HepG2 (cell line): ENCODE results near the gene LRRC53. TPM values are rescaled to one million over a fixed set of nuclear protein-coding genes. Genes with fewer than 3 reads are reported as not detected.

ENCODE experiments used
- ATAC-seq: fragments of 200-7000 bp; cut with Tn5 transposase; 3 replicates; pipeline ENCODE4 v1.9.1; 2020; ENCODE audit warnings: mild to moderate bottlenecking, moderate library complexity
- BruUV-seq: library from RNA; stranded (reverse); fragments of 400-500 nt; replicated peaks from 2 replicates; lab custom pipeline; 2021; lab: Mats Ljungman, UMichigan
- CTCF ChIA-PET: fragments of 300-600 bp; formaldehyde crosslinking; extraction: SDS; loops from one replicate; lab custom pipeline; 2021; ENCODE audit warnings: low total read pairs, inconsistent platforms, low intra/inter-chr PET ratio; lab: Yijun Ruan, JAX
- POLR2A ChIA-PET: fragments of 350-600 bp; sonication (Branson Sonifier 250); formaldehyde crosslinking; loops from one replicate; lab custom pipeline; 2020; ENCODE audit warnings: antibody characterized with exemption, inconsistent platforms; lab: Yijun Ruan, JAX
- DNase-seq: peaks from one replicate; pipeline ENCODE4 v3.0.0-alpha.2; 2015; ENCODE audit warnings: low spot score
- FAIRE-seq: peaks from 3 replicates; lab custom pipeline; 2011; peaks lifted over from hg19 to GRCh38; lab: Jason Lieb, UNC
- H2AFZ ChIP-seq: one replicate; pipeline ENCODE4 v1.6.1; 2011; ENCODE audit warnings: low read length, inconsistent platforms
- H3K27ac ChIP-seq: fragments of 300-600 bp; 3 replicates; pipeline ENCODE4 v1.8.0; 2011; ENCODE audit warnings: mixed run types, mild to moderate bottlenecking, mixed read lengths, low read length, inconsistent platforms; ENCODE audit not compliant: insufficient read depth; ENCODE audit errors: extremely low read length
- H3K27me3 ChIP-seq, 2 experiments: fragments of 200-600 bp in 1 of 2; 2 replicates in 1 of 2; 3 replicates in 1 of 2; pipeline versions ENCODE4 v1.6.0 to v1.8.0; 2011; ENCODE audit warnings: low read length in 2 of 2, mild to moderate bottlenecking in 2 of 2, moderate library complexity in 2 of 2, inconsistent platforms in 1 of 2; ENCODE audit not compliant: insufficient read depth in 2 of 2, control insufficient read depth in 1 of 2
- H3K36me3 ChIP-seq, 2 experiments: fragments of 200-600 bp in 1 of 2; replicated peaks in 1 of 2; 2 replicates in 1 of 2; 3 replicates in 1 of 2; pipeline versions ENCODE4 v1.5.1 to v1.8.0; 2011; ENCODE audit warnings: low read length in 2 of 2, inconsistent platforms in 1 of 2; ENCODE audit not compliant: insufficient read depth in 2 of 2, control insufficient read depth in 1 of 2
- H3K4me1 ChIP-seq: 2 replicates; pipeline ENCODE4 v1.5.1; 2012; ENCODE audit warnings: low read length, inconsistent platforms; ENCODE audit not compliant: insufficient read depth
- H3K4me2 ChIP-seq: 2 replicates; pipeline ENCODE4 v1.6.0; 2011; ENCODE audit warnings: low read depth, low read length, inconsistent platforms
- H3K4me3 ChIP-seq, 3 experiments: fragments of 200-600 bp in 1 of 3; sonication (generic), shearing (Covaris generic) in 1 of 3; replicated peaks in 1 of 3; 2 replicates each; pipeline ENCODE4 v1.5.1; 2011 to 2016; ENCODE audit warnings: low read length in 3 of 3, inconsistent platforms in 2 of 3, low read depth in 2 of 3, mild to moderate bottlenecking in 2 of 3, control low read depth in 1 of 3, mixed read lengths in 1 of 3; ENCODE audit not compliant: insufficient read depth in 1 of 3
- H3K79me2 ChIP-seq: one replicate; pipeline ENCODE4 v1.6.1; 2011; ENCODE audit warnings: low read length, inconsistent platforms; ENCODE audit not compliant: insufficient read depth
- H3K9ac ChIP-seq: 2 replicates; pipeline ENCODE4 v1.6.0; 2011; ENCODE audit warnings: mild to moderate bottlenecking, low read depth, low read length, inconsistent platforms; ENCODE audit not compliant: insufficient read depth
- H3K9me3 ChIP-seq: 2 replicates; pipeline ENCODE4 v1.5.1; 2012; ENCODE audit warnings: mild to moderate bottlenecking, low read length
- H4K20me1 ChIP-seq: 2 replicates; pipeline ENCODE4 v1.6.0; 2011; ENCODE audit warnings: inconsistent platforms, mild to moderate bottlenecking, low read length, moderate library complexity; ENCODE audit not compliant: insufficient read depth
- AKNA ChIP-seq: sonication (generic); formaldehyde crosslinking; IDR thresholded peaks from 2 replicates; pipeline ENCODE4 v1.4.0; 2020; ENCODE audit warnings: missing genetic modification reagents, borderline replicate concordance
- ARID3A ChIP-seq: IDR thresholded peaks from 2 replicates; pipeline ENCODE4 v1.6.1; 2012; ENCODE audit warnings: low read depth, low read length, improper control_type of control experiment
- CC2D1A ChIP-seq: sonication (generic); formaldehyde crosslinking; IDR thresholded peaks from 2 replicates; pipeline ENCODE4 v1.8.1; 2023; ENCODE audit warnings: mild to moderate bottlenecking, missing genetic modification reagents
- DNMT1 ChIP-seq: sonication (generic); formaldehyde crosslinking; IDR thresholded peaks from 2 replicates; pipeline ENCODE4 v1.5.1; 2020; ENCODE audit warnings: mild to moderate bottlenecking, missing genetic modification reagents
- KLF16 ChIP-seq, 2 experiments: sonication (generic) in 1 of 2; formaldehyde crosslinking in 1 of 2; IDR thresholded peaks; 2 replicates each; pipeline versions ENCODE4 v1.6.1 to v1.8.0; 2016 to 2023; ENCODE audit warnings: missing genetic modification reagents in 2 of 2, missing compliant biosample characterization in 1 of 2
- NR1H2 ChIP-seq: sonication (generic); formaldehyde crosslinking; IDR thresholded peaks from 2 replicates; pipeline ENCODE4 v1.8.1; 2022; ENCODE audit warnings: low read depth, missing genetic modification reagents, borderline replicate concordance
- POGZ ChIP-seq: sonication (generic); formaldehyde crosslinking; IDR thresholded peaks from 2 replicates; pipeline ENCODE4 v1.4.0; 2020; ENCODE audit warnings: mild to moderate bottlenecking, missing genetic modification reagents
- SRSF9 ChIP-seq: fragments of 200-400 bp; formaldehyde crosslinking; IDR thresholded peaks from 2 replicates; pipeline ENCODE4 v1.6.1; 2018; ENCODE audit warnings: borderline replicate concordance, mild to moderate bottlenecking, low read depth, low read length; ENCODE audit not compliant: insufficient read depth, poor library complexity, severe bottlenecking
- ZMYM3 ChIP-seq: sonication (generic); formaldehyde crosslinking; IDR thresholded peaks from 2 replicates; pipeline ENCODE4 v1.5.1; 2020; ENCODE audit warnings: mild to moderate bottlenecking, missing genetic modification reagents
- ZNF556 ChIP-seq: sonication (generic); formaldehyde crosslinking; IDR thresholded peaks from 2 replicates; pipeline ENCODE4 v1.4.0; 2020; ENCODE audit warnings: mild to moderate bottlenecking, missing genetic modification reagents, borderline replicate concordance
- WGBS: methylation state at CpG from one replicate; pipeline ENCODE4 v1.1.6; 2017; ENCODE audit warnings: low lambda C conversion rate; 5-methylcytosine and 5-hydroxymethylcytosine counted together
- in situ Hi-C: cut with HindIII; loops from 2 replicates; pipeline ENCODE4 v1.10.0; 2017; ENCODE audit warnings: low pct_unique_long_range_greater_than_20kb; ENCODE audit not compliant: extremely low pct_ligation_motif_present
- intact Hi-C: fragments of 100-400 bp; cut with micrococcal nuclease; formaldehyde crosslinking; loops from one replicate; pipeline ENCODE4 v1.10.0; 2022; ENCODE audit not compliant: unreplicated experiment
- polyA plus RNA-seq, 8 experiments: library from polyadenylated mRNA; depleted of rRNA in 3 of 8; stranded (reverse) in 7 of 8; unstranded in 1 of 8; fragments of >200 nt; fragmentation: Illumina TruSeq in 4 of 8; extraction: Trizol in 4 of 8; gene quantifications; 2 replicates each; pipeline versions ENCODE4 v1.2.1 to v1.2.3, GENCODE V29; 2011 to 2016; ENCODE audit warnings: low read depth in 4 of 8, missing spikeins in 1 of 8, mixed read lengths in 1 of 8; ENCODE audit not compliant: insufficient read depth in 1 of 8
- total RNA-seq, 5 experiments: library from RNA; depleted of rRNA; stranded (reverse); fragments of >200 nt; fragmentation: Illumina TruSeq; extraction: Trizol; gene quantifications; 2 replicates each; pipeline ENCODE4 v1.2.3, GENCODE V29; 2016; ENCODE audit warnings: low read depth in 1 of 5

Gene LRRC53
- total and polyA plus RNA-seq, 2 of the 13 experiments (the other 11 are each of a cell fraction or from before 2014, with no cell fraction given) = not detected

- Histone ChIP-seq H2AFZ (peak overlapping the region; percentile 16), H3K79me2 (no peaks in the 10 kb centered on the region), H3K4me2 (no peak overlapping the region), H3K4me1 (no peaks in the 10 kb centered on the region), H4K20me1 (no peaks in the 10 kb centered on the region), H3K4me3 (no peak overlapping the region)
- 2% methylated on average over 6 of the region's 6 CpGs for WGBS
- CTCF ChIA-PET = no interaction called here
- in situ Hi-C loops = no loop called here
- no peak for TF ChIP-seq CC2D1A (CRISPR knock-in tag)
- TF ChIP-seq ZNF556 = no peak
- TF ChIP-seq POGZ (CRISPR knock-in tag) = no peak
- no peak for TF ChIP-seq ZMYM3 (CRISPR knock-in tag)
- no peak for TF ChIP-seq ARID3A
- TF ChIP-seq NR1H2 (CRISPR knock-in tag) = no peak
- no peak for TF ChIP-seq SRSF9
- TF ChIP-seq AKNA (CRISPR knock-in tag) = no peak
- TF ChIP-seq DNMT1 (CRISPR knock-in tag) = no peak
- no peak for TF ChIP-seq KLF16 (CRISPR knock-in tag; IDR thresholded peaks at IDR 0.05)
- TF ChIP-seq, all 625 proteins: peak for 0
- H3K27ac ChIP-seq = no peak overlapping the region
- FAIRE-seq (no peak), DNase-seq (no peak), ATAC-seq (no peak)
- H3K27me3 ChIP-seq = no peaks in the 10 kb centered on the region
- H3K9me3 ChIP-seq = no peaks in the 10 kb centered on the region
- intact Hi-C loops = no loop called here
- POLR2A ChIA-PET = no interaction called here
- H3K9ac ChIP-seq = no peak overlapping the region
- no peaks in the 10 kb centered on the region for H3K36me3 ChIP-seq
- BruUV-seq = no TSS peak
These were observed 86.7 kb downstream of the LRRC53 start for GRCh38 chr1:74425676-74426075.
